HG02798 (cell line): ENCODE results near the gene STUB1.

Source experiments
- ATAC-seq: cut with Tn5 transposase; IDR thresholded peaks from one replicate; pipeline ENCODE4 v1.9.1; 2021; ENCODE audit warnings: mild to moderate bottlenecking; ENCODE audit not compliant: unreplicated experiment, poor library complexity

The STUB1 gene

GRCh38 chr16:643050-643368 lies 37.2 kb upstream of the STUB1 start:
- no peak for ATAC-seq

GRCh38 chr16:644556-644955 lies 35.7 kb upstream of the STUB1 start:
- no peak for ATAC-seq

- no peak for ATAC-seq
These were observed 34.1 kb upstream of the STUB1 start for GRCh38 chr16:645852-646678.

GRCh38 chr16:646679-647172 lies 33.5 kb upstream of the STUB1 start:
- no peak for ATAC-seq

GRCh38 chr16:647173-647902 lies 32.9 kb upstream of the STUB1 start:
- no peak for ATAC-seq

GRCh38 chr16:648071-648780 lies 32.0 kb upstream of the STUB1 start:
- no peak for ATAC-seq

- ATAC-seq, result peak; percentile 87
These were observed 31.2 kb upstream of the STUB1 start, which contains the start of gene WDR90 for GRCh38 chr16:648781-649589. TSS of gene WDR90 (plus strand) at chr16:649365. CDS start at chr16:649417, 52 bp downstream.

- ATAC-seq, result peak; percentile 12
These were observed 30.6 kb upstream of the STUB1 start for GRCh38 chr16:649631-650030.

- no peak for ATAC-seq
These were observed 28.4 kb upstream of the STUB1 start for GRCh38 chr16:651844-652243.

GRCh38 chr16:652454-653305 lies 27.5 kb upstream of the STUB1 start:
- no peak for ATAC-seq

GRCh38 chr16:654034-654433 lies 26.2 kb upstream of the STUB1 start:
- no peak for ATAC-seq

- no peak for ATAC-seq
These were observed 22.7 kb upstream of the STUB1 start for GRCh38 chr16:657487-657886.

GRCh38 chr16:658679-659571 lies 21.3 kb upstream of the STUB1 start:
- no peak for ATAC-seq

- ATAC-seq, result no peak
These were observed 20.6 kb upstream of the STUB1 start for GRCh38 chr16:659618-660017.

- ATAC-seq, result no peak
These were observed 20.1 kb upstream of the STUB1 start for GRCh38 chr16:660132-660458.

GRCh38 chr16:660459-661183 lies 19.6 kb upstream of the STUB1 start:
- ATAC-seq, result peak; percentile 63

- no peak for ATAC-seq
These were observed 18.9 kb upstream of the STUB1 start for GRCh38 chr16:661184-661821.
